ENCODE measurements around the gene ZNF154.

ZNF154 gene

GRCh38 chr19:57648331-57649003, 60.5 kb downstream of the ZNF154 start:
- Histone ChIP-seq H3K27ac (ENCODE audit: low read depth, low read length, poor library complexity, severe bottlenecking) (no peak overlapping the region), H3K9me2 (ENCODE audit: low read depth, low read length) (no peaks in the 10 kb centered on the region), H3K4me1 (ENCODE audit: insufficient read depth, low read length, severe bottlenecking) (no peaks in the 10 kb centered on the region), H3K9me3 (ENCODE audit: low read length) (0 out of 2 replicates have a peak, but pooled peaks cover 5% of the 10 kb centered on the region), H4K20me1 (ENCODE audit: insufficient read depth, low read length) (no peaks in the 10 kb centered on the region), H3K9ac (ENCODE audit: low read length) (no peak overlapping the region), H3K4me3 (ENCODE audit: low read depth, low read length, poor library complexity, severe bottlenecking) (no peak overlapping the region), H3F3A (ENCODE audit: insufficient read depth, low read length) (no peaks in the 10 kb centered on the region), H3K4me2 (ENCODE audit: low read length) (no peak overlapping the region), H3K36me3 (ENCODE audit: insufficient read depth, low read length) (no peaks in the 10 kb centered on the region; the same call in 1 of the 2 replicates), H3K79me2 (ENCODE audit: insufficient read depth, low read length) (no peaks in the 10 kb centered on the region), H3K27me3 (ENCODE audit: insufficient read depth, low read length) (no peaks in the 10 kb centered on the region), H2AFZ (ENCODE audit: low read length) (no peak overlapping the region)
- TF ChIP-seq EZH2 (IDR thresholded peaks at IDR 0.05; ENCODE audit: borderline replicate concordance, low read length) (no peak), CTCF (IDR thresholded peaks at IDR 0.05; ENCODE audit: low read length) (no peak)

Measured in OCI-LY1 (cell line).